HepG2 (cell line): ENCODE data around the gene CABLES2. TPM values are rescaled to one million over a fixed set of nuclear protein-coding genes. Genes with fewer than 3 reads are reported as not detected.

ENCODE experiments used
- AKAP8 ChIP-seq: sonication (generic); formaldehyde crosslinking; IDR thresholded peaks from 2 replicates; pipeline ENCODE4 v1.5.1; 2020; ENCODE audit warnings: mild to moderate bottlenecking, missing genetic modification reagents
- BORCS8-MEF2B ChIP-seq: sonication (generic); formaldehyde crosslinking; IDR thresholded peaks from 2 replicates; pipeline ENCODE4 v1.8.0; 2022; ENCODE audit warnings: mild to moderate bottlenecking, missing genetic modification reagents
- BRD4 ChIP-seq: sonication (generic); formaldehyde crosslinking; IDR thresholded peaks from 2 replicates; pipeline ENCODE4 v1.4.0; 2020; ENCODE audit warnings: missing genetic modification reagents
- ETV6 ChIP-seq: sonication (generic); formaldehyde crosslinking; conservative IDR thresholded peaks from 2 replicates; pipeline ENCODE4 v1.4.0; 2020; ENCODE audit warnings: missing genetic modification reagents
- NFATC3 ChIP-seq: sonication (generic); formaldehyde crosslinking; IDR thresholded peaks from 2 replicates; pipeline ENCODE4 v1.5.1; 2020; ENCODE audit warnings: mild to moderate bottlenecking, missing genetic modification reagents
- SETDB1 ChIP-seq: sonication (generic); formaldehyde crosslinking; IDR thresholded peaks from 2 replicates; pipeline ENCODE4 v1.5.1; 2020; ENCODE audit warnings: missing genetic modification reagents, mild to moderate bottlenecking, borderline replicate concordance
- XRCC5 ChIP-seq: fragments of 200-400 bp; formaldehyde crosslinking; optimal IDR thresholded peaks from 2 replicates; pipeline ENCODE3; 2017; ENCODE audit warnings: mild to moderate bottlenecking, low read length
- ZFP36 ChIP-seq: fragments of 150-350 bp; IDR thresholded peaks from 2 replicates; pipeline ENCODE4 v1.6.1; 2018; ENCODE audit warnings: borderline replicate concordance, low read length, low read depth; ENCODE audit not compliant: partially characterized antibody
- ZNF180 ChIP-seq: sonication (generic); formaldehyde crosslinking; IDR thresholded peaks from 2 replicates; pipeline ENCODE4 v1.4.0; 2020; ENCODE audit warnings: low read depth, missing genetic modification reagents, borderline replicate concordance
- ZNF737 ChIP-seq: sonication (generic); formaldehyde crosslinking; IDR thresholded peaks from 2 replicates; pipeline ENCODE4 v1.5.0; 2020; ENCODE audit warnings: missing genetic modification reagents, mild to moderate bottlenecking, borderline replicate concordance
- polyA plus RNA-seq, 8 experiments: library from polyadenylated mRNA; depleted of rRNA in 3 of 8; stranded (reverse) in 7 of 8; unstranded in 1 of 8; fragments of >200 nt; fragmentation: Illumina TruSeq in 4 of 8; extraction: Trizol in 4 of 8; gene quantifications; 2 replicates each; pipeline versions ENCODE4 v1.2.1 to v1.2.3, GENCODE V29; 2011 to 2016; ENCODE audit warnings: low read depth in 4 of 8, missing spikeins in 1 of 8, mixed read lengths in 1 of 8; ENCODE audit not compliant: insufficient read depth in 1 of 8
- total RNA-seq, 5 experiments: library from RNA; depleted of rRNA; stranded (reverse); fragments of >200 nt; fragmentation: Illumina TruSeq; extraction: Trizol; gene quantifications; 2 replicates each; pipeline ENCODE4 v1.2.3, GENCODE V29; 2016; ENCODE audit warnings: low read depth in 1 of 5
- TF ChIP-seq, protein P1 (sequence below): sonication (generic); formaldehyde crosslinking; IDR thresholded peaks from 2 replicates; pipeline ENCODE4 v1.4.0; 2020; ENCODE audit warnings: mild to moderate bottlenecking, missing genetic modification reagents, borderline replicate concordance
- TF ChIP-seq, protein P2 (sequence below): sonication (generic); formaldehyde crosslinking; IDR thresholded peaks from 2 replicates; pipeline ENCODE4 v1.4.0; 2020; ENCODE audit warnings: mild to moderate bottlenecking, missing genetic modification reagents
- TF ChIP-seq, protein P3 (sequence below): sonication (generic); formaldehyde crosslinking; IDR thresholded peaks from 2 replicates; pipeline ENCODE4 v1.4.0; 2020; ENCODE audit warnings: mild to moderate bottlenecking, missing genetic modification reagents
- TF ChIP-seq, protein P4 (sequence below): sonication (generic); formaldehyde crosslinking; IDR thresholded peaks from 2 replicates; pipeline ENCODE4 v1.5.1; 2020; ENCODE audit warnings: mild to moderate bottlenecking, missing genetic modification reagents
- TF ChIP-seq, protein P5 (sequence below): sonication (generic); formaldehyde crosslinking; IDR thresholded peaks from 2 replicates; pipeline ENCODE4 v1.8.1; 2023; ENCODE audit warnings: mild to moderate bottlenecking, moderate library complexity, missing genetic modification reagents

The CABLES2 gene
- total and polyA plus RNA-seq, 2 of the 13 experiments (the other 11 are each of a cell fraction or from before 2014, with no cell fraction given), result 5.2 to 9.7 TPM

DNA sequence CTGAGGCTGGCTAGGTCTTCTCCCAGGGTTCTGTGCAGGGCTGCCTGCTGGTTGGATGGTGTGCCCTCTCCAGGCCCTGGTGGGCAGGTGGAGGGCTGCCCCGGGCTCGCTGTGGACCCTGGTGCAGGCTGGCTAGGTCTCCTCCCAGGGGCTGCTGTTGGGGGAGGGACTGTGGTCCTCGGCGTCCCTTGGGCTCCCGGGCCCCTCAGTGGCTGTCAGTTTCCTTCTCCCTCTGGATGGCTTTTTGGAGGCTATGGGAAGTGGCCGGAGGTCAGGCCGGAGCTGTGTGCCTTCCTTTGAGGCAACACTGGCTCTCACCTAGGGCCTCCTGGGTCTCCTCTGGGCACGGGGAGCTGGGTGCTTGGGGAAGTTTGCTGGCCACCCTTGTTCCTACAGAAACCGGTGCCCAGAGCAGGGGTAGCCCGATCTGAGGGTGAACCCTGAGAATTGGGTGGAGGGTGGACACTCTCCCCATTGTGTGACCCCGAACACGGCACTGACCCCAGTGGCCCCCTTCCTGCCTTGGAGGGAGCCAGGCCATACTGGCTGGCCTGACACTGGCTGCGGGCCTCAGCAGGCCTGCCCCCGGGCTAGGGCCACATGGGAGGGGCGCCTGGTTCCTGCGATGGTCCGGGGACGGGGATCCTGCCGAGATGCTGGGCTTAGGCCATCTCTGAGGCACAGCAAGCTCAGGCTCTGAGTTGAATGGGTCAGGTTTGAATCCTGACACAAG is 3.8 kb upstream of the CABLES2 start (continued):
- TF ChIP-seq, protein P1, sequence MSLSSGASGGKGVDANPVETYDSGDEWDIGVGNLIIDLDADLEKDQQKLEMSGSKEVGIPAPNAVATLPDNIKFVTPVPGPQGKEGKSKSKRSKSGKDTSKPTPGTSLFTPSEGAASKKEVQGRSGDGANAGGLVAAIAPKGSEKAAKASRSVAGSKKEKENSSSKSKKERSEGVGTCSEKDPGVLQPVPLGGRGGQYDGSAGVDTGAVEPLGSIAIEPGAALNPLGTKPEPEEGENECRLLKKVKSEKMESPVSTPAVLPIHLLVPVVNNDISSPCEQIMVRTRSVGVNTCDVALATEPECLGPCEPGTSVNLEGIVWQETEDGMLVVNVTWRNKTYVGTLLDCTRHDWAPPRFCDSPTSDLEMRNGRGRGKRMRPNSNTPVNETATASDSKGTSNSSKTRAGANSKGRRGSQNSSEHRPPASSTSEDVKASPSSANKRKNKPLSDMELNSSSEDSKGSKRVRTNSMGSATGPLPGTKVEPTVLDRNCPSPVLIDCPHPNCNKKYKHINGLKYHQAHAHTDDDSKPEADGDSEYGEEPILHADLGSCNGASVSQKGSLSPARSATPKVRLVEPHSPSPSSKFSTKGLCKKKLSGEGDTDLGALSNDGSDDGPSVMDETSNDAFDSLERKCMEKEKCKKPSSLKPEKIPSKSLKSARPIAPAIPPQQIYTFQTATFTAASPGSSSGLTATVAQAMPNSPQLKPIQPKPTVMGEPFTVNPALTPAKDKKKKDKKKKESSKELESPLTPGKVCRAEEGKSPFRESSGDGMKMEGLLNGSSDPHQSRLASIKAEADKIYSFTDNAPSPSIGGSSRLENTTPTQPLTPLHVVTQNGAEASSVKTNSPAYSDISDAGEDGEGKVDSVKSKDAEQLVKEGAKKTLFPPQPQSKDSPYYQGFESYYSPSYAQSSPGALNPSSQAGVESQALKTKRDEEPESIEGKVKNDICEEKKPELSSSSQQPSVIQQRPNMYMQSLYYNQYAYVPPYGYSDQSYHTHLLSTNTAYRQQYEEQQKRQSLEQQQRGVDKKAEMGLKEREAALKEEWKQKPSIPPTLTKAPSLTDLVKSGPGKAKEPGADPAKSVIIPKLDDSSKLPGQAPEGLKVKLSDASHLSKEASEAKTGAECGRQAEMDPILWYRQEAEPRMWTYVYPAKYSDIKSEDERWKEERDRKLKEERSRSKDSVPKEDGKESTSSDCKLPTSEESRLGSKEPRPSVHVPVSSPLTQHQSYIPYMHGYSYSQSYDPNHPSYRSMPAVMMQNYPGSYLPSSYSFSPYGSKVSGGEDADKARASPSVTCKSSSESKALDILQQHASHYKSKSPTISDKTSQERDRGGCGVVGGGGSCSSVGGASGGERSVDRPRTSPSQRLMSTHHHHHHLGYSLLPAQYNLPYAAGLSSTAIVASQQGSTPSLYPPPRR, result no peak
- no peak for TF ChIP-seq ZNF737 (CRISPR knock-in tag)
- no peak for TF ChIP-seq ZFP36
- TF ChIP-seq AKAP8 (CRISPR knock-in tag), result no peak
- no peak for TF ChIP-seq ZNF180 (CRISPR knock-in tag)
- TF ChIP-seq, protein P2, sequence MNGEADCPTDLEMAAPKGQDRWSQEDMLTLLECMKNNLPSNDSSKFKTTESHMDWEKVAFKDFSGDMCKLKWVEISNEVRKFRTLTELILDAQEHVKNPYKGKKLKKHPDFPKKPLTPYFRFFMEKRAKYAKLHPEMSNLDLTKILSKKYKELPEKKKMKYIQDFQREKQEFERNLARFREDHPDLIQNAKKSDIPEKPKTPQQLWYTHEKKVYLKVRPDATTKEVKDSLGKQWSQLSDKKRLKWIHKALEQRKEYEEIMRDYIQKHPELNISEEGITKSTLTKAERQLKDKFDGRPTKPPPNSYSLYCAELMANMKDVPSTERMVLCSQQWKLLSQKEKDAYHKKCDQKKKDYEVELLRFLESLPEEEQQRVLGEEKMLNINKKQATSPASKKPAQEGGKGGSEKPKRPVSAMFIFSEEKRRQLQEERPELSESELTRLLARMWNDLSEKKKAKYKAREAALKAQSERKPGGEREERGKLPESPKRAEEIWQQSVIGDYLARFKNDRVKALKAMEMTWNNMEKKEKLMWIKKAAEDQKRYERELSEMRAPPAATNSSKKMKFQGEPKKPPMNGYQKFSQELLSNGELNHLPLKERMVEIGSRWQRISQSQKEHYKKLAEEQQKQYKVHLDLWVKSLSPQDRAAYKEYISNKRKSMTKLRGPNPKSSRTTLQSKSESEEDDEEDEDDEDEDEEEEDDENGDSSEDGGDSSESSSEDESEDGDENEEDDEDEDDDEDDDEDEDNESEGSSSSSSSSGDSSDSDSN (CRISPR knock-in tag), result no peak; the same call in 1 of the 2 replicates
- no peak for TF ChIP-seq SETDB1 (CRISPR knock-in tag)
- no peak for TF ChIP-seq BORCS8-MEF2B (CRISPR knock-in tag)
- TF ChIP-seq ETV6 (CRISPR knock-in tag), result no peak
- TF ChIP-seq XRCC5, result no peak
- TF ChIP-seq BRD4 (CRISPR knock-in tag), result 0 out of 2 replicates have a peak, but pooled peaks have one; percentile 13
- TF ChIP-seq NFATC3 (CRISPR knock-in tag), result peak; percentile 40; the same call in 1 of the 2 replicates
- TF ChIP-seq, protein P3, sequence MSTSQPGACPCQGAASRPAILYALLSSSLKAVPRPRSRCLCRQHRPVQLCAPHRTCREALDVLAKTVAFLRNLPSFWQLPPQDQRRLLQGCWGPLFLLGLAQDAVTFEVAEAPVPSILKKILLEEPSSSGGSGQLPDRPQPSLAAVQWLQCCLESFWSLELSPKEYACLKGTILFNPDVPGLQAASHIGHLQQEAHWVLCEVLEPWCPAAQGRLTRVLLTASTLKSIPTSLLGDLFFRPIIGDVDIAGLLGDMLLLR (CRISPR knock-in tag), result no peak
- TF ChIP-seq, protein P4, sequence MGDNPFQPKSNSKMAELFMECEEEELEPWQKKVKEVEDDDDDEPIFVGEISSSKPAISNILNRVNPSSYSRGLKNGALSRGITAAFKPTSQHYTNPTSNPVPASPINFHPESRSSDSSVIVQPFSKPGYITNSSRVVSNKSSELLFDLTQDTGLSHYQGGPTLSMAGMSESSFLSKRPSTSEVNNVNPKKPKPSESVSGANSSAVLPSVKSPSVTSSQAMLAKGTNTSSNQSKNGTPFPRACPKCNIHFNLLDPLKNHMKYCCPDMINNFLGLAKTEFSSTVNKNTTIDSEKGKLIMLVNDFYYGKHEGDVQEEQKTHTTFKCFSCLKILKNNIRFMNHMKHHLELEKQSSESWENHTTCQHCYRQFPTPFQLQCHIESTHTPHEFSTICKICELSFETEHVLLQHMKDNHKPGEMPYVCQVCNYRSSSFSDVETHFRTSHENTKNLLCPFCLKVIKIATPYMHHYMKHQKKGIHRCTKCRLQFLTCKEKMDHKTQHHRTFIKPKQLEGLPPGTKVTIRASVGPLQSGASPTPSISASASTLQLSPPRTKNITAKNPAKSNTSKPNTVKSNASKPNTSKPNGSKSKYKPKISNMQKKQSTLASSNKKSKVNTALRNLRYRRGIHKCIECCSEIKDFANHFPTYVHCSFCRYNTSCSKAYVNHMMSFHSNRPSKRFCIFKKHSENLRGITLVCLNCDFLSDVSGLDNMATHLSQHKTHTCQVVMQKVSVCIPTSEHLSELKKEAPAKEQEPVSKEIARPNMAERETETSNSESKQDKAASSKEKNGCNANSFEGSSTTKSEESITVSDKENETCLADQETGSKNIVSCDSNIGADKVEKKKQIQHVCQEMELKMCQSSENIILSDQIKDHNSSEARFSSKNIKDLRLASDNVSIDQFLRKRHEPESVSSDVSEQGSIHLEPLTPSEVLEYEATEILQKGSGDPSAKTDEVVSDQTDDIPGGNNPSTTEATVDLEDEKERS (CRISPR knock-in tag), result no peak
- TF ChIP-seq, protein P5, sequence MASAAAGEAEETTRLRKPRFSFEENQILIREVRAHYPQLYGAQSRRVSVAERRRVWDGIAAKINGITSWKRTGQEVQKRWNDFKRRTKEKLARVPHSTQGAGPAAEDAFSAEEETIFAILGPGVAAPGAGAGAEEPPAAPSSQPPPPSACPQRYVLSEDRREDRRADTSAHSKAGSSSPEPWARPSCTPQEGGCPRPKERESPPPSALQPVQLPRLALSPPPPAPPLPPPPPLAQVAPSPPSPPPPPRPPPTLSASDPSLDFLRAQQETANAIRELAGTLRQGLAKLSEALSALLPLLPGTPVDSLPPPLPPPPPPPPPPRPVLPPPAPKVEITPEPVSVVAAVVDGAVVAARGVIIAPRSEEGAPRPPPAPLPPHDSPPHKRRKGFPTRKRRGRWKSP, result 0 out of 2 replicates have a peak, but pooled peaks have one; percentile 4
